M059J (cell line): Measurements from ENCODE around the gene TMEM35A. TPM values are rescaled to one million over a fixed set of nuclear protein-coding genes. Genes with fewer than 3 reads are reported as not detected.

Source experiments
- DNase-seq: peaks from one replicate; pipeline ENCODE4 v3.0.0-alpha.2; 2012; ENCODE audit warnings: low read depth
- total RNA-seq: library from RNA; depleted of rRNA; stranded (reverse); fragments of >200 nt; shearing (Covaris generic); gene quantifications from 2 replicates; pipeline ENCODE4 v1.2.3, GENCODE V29; 2014; rRNA removed

The TMEM35A gene, protein sequence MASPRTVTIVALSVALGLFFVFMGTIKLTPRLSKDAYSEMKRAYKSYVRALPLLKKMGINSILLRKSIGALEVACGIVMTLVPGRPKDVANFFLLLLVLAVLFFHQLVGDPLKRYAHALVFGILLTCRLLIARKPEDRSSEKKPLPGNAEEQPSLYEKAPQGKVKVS
- total RNA-seq, result 2.1 and 3.5 TPM in 2 replicates

DNA sequence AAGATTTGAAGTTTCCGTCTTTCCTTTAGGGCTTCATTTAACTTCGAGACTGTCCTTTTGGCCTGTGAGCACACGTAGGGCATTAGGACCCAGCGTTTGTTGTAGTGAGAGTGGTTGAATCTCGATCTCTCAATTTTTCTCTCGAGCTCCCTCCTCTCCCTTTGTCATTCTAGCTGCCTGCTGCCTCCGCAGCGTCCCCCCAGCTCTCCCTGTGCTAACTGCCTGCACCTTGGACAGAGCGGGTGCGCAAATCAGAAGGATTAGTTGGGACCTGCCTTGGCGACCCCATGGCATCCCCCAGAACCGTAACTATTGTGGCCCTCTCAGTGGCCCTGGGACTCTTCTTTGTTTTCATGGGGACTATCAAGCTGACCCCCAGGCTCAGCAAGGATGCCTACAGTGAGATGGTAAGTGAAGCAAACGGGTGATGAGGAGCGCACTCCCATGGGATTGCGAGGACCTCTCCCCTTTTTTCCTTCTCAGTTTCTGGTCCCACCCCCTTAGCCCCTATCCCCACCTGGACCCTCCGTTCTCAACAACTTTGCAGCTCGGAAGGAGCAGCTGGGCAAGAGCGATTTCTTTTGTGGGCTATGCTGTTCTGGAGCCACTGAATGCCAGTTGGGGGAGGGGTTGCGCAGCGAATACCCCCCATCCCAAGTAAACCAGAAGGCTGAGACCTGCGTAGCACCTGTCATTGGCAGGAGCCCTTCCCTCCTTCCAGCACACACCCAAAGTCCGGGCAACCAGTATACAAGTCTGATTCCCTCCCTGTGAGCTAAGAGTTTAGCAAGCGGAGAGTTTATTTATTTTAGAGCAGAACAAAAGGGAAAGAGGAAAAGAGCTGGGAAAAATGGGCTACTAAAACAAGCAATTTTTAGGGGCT is at the start of gene TMEM35A:
Gene TMEM35A, plus strand, starts transcription at position 164 of the 883 bp plus-strand sequence. Its CDS starts 124 bp downstream, at position 288.
- DNase-seq, result peak; percentile 53

DNA sequence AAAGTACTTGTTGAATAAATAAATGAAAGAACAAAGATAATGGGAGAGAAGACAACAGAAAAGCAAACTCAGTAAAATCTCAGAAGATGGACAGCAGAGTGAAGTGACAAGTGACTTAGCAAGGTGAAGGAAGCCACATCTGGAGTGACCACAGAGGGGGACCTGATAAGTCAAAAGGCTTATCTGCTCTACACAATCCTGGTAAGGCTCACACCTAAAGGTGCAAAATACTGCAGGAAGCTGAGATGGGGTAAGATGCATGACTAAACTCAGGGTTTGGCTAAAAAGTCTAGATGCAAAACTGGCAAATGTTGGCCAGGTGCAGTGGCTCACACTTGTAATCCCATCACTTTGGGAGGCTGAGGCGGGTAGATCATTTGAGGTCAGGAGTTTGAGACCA is 49.0 kb upstream of the TMEM35A start:
- DNase-seq, result no peak

DNA sequence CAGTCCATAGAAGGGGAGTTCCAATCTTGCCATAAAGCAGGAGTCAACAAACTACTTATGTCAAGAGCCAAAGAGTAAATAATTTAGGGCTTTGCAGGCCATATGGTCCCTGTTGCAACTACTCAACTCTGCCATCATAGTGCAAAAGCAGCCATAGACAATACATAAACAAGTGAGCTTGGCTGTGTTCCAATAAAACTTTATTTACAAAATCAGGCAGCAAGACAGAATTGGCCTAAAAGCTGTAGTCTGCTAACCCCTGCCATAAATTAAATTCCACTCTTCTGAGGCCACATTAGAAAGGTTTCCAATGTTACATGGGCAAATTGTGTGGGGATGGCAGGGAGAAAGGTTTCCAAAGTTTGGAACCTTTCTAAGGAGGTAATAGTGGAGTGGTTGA is 41.4 kb upstream of the TMEM35A start:
- DNase-seq, result no peak

DNA sequence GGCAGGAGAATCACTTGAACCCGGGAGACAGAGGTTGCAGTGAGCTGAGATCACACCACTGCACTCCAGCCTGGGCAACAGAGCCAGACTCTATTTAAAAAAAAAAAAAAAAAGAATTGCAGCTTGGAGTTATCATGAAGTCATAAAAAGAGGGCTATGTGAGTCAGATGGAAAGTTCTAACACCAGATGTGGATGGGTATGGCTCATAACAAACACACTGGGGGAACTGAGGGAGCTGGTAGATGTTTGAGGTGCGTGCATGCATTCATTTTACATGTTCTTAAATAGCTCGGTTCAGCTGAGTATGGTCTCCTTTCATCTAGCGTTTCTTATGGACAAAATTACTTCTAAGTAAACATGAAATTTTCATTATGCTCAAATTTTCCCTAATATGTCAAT is 38.5 kb upstream of the TMEM35A start:
- no peak for DNase-seq

DNA sequence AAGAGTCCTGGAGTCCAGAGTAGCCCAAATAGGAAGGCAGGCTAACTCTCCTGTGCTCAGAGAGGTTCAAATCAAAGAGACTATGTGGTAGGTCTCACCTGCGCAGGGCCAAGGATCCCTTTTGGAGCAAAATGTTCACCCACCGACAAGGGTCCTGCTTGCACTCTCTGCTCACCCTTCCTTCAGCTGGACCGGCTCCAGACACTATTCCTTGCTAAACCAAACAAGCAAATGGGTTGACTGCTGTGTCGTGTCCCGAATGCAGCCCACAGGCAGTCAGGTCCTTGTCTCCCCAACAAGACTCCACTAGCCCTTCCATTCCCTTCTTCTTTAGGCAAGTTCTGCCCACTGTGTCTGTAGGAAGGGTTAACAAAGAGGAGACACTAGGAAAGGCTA is 27.5 kb upstream of the TMEM35A start:
- no peak for DNase-seq

DNA sequence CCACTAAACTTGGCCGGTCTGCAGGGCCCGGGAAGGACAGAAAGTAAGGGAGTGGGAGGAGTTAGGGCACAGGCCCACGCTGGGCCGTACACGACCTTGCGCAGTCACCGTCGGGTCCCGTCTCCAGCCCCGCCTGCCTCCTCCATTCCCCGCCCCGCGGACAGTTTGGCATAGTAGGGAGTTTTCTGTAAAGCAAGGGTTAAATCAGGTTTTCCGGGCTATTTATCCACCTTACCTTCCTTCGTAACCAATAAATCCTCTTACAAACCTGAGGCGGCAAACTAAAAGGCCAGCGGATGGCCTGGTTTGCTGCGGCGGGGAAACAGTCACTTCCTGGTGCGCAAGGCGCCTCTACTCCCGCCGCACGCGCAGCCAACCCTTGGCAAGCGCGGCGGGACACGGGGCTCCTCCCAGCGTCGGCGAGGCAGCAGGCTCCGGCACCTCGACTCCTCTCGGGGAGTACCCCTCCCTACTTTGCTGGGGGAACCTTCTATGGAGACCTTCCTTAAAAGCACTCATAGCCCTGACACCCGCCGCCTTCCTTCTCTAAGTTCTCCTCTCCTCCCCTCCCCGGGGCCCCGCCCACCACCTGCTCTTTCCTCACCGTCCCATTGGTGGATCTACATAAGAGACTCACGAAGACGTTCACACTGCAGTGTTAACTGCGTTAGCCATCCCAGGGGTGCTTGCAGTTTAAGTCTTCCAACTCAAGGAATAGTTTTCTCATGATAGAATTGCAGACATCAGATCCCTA is 27.0 kb upstream of the TMEM35A start, which contains the start of gene TRMT2B:
Gene TRMT2B, minus strand, starts transcription at position 563 of the 754 bp plus-strand sequence. CDS start 9,822 bp downstream, outside the sequence.
- peak; percentile 88 for DNase-seq

DNA sequence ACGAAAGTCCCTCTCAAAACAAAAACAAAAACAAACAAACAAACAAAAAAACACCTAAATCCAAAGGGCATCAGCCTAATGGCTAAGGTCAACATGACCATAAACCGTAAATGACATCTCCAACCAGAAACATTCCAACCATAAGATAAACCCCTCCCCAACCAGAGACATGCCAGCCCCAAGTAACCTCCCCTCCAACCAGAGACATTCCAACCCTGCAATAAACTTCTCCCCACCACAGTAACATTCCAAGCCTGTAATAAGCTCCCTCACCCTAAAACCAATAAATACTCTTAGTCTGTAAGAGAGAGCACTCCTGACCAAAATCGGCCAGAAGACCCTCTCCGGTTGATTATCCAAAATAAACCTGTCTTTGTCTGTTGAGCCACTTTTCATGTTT is 22.1 kb upstream of the TMEM35A start:
- DNase-seq, result peak; percentile 68

DNA sequence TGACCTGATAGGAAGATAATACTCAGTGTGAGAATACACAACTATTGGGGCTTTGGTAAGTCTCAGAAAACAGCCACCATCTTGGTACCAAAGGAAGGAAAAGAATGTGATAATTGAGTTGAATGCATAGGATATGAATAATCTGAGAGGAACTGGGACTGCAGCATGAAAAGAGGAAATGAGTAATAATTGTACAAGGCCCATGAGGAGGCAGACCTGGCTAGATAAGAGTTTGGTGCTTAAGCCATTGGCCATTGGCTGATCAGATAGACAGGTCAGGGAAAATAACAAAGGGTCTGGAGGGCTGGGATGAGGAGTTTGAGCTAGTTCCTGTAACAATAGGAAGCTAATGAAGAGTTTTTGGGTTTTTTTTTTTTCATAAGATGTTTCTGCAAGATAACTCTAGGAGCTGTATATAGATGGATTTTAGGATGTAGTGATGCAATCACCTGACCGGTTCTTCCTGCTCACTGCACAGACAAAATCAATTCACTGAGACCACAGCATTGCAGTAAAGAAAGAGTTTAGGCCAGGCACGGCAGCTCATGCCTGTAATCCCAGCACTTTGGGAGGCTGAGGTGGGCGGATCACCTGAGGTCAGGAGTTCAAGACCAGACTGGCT is 21.5 kb upstream of the TMEM35A start:
- peak; percentile 80 for DNase-seq

DNA sequence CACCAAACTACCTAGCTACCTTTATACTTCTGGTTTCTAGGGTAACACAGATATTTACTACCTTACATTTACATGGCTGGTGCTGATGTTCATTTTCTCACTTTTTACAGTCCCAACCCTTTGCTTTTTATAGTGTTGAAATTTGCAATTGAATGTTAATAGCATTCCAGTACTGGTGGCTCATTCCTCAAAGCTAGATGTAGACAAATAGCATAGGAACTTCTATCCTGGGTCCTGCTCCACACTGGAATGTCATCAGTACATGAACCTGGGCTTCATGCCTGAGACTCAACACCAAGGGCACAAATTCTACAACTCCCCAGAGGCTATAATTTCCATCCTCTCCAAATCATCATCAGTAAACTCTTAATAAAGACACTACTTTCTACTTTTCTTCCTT is 16.5 kb upstream of the TMEM35A start:
- peak; percentile 18 for DNase-seq

DNA sequence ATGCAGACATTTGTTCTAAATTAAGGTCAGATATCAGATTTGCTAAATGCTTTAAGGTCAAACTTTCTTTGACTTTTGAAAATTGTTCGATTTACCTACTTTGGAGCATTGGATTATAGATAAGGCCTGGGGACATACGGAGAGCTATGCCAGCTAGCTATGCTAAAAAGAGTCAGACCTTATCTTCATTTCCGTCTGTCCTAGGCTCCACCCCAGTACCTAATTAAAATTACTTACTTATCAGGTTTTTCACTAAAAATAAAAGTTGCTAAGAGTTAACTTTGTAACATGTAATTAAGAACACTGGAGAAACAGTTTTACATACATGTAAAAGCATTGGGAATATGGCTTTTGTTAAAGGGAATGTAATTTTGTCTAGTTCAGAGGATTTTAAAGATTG is 7.1 kb upstream of the TMEM35A start:
- DNase-seq, result no peak

DNA sequence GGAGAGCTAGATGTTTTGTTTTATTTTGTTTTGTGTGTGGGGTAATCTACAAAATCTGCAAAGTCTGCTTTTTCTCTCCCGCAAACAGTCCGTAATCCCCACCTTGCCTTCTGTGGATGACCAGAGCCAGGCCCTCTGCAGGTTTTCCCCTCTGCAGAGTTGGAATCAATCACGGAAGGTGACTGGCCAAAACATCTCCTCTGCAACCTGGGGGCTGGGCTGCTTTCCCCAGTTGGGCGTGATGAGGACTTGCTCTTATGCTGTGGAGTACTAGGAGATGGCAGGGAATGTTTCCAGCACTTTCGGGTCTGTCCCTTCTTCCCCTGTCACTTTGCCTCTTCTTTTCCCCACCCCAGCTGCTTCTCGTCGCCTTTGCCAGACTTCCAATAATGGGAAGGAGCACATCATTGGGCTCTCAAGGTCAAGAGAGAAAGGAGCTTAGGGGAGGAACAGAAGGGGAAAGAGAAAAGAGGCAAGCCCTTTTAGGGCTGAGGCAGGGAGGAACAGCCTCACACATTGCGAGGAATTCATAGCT is 1.1 kb downstream of the TMEM35A start:
- DNase-seq, result no peak

DNA sequence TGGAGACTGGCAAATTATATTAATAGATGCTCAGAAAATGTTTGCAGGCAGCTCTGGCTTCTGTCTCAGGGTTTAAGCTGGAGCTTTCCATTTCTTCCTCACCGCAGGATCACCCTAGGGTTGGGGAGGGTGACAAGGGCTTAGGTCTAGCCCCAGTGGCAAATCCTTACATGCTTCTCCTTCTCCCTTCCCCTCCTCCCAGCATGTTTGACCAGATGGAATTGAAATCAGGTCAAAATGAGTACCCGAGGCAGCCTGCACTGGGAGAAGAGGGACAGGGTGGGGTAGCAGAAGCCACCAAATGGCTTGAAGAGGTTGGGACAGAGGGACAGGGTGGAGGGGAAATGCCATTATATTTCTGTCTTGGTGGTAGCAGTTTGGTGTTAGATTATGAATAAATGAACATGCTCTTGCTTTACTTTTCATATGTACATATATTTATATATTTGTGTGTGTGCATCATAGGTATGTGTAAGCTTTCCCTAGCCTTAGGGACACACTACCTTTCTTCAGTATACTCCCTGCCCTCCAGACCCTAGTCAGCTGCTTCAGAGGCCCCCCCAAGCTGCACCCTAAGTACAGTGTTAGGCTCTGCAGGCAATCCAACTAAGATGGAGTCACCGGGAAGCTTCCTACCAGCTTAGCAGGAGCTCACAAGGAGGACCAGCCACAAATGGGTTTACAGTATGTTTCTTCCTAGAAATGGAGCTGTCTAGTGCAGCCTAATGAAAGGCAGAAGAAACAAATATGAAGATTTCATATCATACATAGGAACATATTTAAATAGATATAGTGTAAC is 1.8 kb downstream of the TMEM35A start:
- DNase-seq, result no peak

DNA sequence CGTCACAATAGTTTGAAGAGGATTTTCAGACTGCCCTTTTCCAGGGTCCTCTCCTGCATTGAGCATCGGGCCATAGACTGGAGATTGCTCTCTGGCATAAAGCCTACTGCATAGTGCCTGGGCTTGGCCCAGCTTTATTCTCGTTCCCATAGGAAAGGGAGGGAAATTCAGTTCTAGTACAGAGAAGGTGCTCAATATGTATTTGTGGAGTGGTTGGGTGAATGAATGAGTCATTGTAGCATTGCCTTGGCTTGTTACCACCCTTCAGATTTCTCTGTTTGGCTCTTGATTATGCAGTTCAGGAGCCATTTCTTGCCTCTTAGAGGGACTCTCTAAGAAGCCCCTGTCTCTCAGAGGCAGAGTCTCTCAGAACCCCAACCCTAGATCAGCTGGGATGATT is 2.6 kb downstream of the TMEM35A start:
- no peak for DNase-seq

DNA sequence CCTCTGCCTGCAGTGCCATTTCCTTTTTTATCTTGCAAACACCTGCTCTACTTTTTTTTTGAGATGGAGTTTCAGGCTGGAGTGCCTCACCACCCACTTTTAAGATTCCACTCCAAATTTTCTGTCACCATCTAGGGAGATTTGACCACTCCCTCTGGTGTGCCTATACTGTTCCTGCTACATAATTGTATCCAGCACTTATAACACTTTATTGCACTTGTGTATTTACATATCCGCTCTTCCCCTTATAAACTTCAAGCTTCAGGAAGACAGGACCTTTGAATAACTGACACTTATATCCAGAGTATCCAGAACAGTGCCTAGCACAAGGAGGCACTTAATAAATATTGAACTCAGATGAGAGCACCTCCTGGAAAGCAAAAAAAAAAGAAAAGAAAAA is 13.1 kb downstream of the TMEM35A start:
- no peak for DNase-seq

DNA sequence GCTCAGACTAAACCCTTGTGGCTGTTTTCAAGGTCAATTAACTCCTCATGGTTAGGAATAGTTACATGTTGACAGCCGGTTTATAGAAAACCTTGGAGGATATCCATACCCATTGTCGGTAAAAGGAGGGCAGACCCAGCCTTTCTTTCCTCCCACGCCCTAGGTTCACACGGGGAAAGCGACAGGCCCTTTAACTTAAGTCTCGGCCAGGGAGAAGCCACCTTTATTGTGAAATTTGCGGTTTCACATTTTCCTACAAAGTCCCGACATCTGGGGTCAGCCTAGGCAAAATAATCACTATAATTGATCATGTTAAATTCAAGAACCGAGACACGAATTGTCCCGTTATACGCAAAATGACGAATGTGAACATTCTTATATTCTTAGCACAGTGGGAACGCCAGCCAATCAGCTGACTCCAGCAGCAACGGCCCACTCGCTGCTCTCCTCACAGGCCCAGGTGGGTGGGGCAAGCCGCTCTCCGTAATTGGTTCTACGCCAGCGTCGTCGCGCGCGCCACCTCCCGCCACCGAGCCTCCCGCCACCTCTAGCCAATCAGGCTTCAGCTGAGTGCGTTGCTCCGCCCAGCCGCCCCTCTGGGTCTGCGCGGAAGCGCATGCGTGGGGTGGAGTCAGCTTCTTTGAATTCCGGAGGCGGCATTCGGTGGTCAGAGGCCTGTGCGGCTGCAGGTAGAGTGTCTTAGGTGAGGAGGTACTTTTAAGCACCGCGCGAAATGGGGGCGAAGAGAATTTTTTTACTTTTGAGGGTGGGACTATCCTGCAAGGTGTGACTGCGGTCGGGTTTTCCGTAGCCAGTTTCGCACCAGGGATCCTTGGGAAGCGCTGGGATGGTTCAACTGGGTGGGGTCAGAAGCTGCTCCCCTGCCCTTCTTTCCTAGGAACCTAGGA is 19.1 kb downstream of the TMEM35A start, which contains the start of gene CENPI:
Gene CENPI, plus strand, starts transcription at position 659 of the 908 bp plus-strand sequence. CDS start 2,867 bp downstream, outside the sequence.
- DNase-seq, result peak; percentile 93

DNA sequence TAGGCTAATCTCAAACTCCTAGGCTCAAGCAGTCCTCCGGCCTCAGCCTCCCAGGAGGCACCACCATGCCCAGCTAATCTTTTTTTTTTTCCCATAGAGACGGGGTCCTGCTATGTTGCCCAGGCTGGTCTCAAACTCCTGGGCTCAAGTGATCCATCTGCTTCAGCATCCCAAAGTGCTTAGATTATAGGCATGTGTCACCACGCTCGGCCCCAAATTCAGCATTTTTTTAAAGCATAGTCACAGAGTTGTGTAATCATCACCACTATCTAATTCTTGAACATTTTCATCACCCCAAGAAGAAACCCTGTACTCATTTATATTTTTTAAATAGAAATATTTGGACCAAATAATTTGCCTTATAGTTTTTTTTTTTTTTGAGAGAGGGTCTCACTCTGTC is 29.6 kb downstream of the TMEM35A start:
- DNase-seq, result peak; percentile 61

DNA sequence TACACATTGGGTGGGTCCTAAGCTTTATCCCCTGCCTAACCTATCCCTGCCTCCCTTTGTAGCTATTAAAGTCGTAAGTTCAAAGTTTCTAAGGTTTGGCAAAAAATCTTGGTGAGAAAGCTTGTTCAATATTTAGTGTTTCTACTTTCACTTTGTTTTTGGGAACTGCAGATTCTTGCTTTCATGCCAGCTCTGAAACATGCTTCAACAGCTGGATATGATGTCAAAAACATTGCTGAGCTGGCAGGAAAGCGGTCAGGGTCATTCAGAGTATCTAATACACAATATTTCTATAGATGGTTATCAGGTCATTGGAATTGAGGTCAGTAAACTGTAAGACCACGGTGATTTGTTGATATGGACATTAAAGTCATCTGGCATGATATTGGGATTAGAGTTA is 39.0 kb downstream of the TMEM35A start:
- DNase-seq, result no peak

DNA sequence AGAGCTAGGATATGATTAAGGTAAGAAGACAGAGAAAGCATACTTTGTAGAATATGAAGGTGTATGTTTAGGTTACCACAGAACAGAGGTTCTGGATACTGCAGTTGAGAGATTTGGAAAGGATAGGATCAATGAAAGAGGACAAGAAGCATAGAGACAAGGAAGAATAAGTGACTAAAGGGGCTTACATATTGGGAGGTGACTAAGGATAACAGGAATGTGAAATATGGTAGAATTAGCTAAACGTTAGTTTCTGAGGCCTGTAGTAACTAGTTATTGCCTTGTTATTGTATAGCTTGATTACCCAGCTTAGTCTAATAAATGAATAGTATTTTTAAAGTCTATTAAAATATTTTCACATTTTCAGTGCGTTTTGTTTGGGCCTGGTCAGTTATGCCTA is 57.6 kb downstream of the TMEM35A start:
- no peak for DNase-seq
